ENCODE data around the gene MMAB.
"Not testable (repeated sequence)": the region's sequence is repeated elsewhere in the genome, so short reads cannot be mapped to it uniquely, and the experiment has no call there.

The MMAB gene

GRCh38 chr12:109573029-109573913, at the start of gene MMAB, which contains the start of gene MVK:
Gene MMAB (minus strand): TSS chr12:109573504. CDS start chr12:109573480, 24 bp downstream.
Gene MVK (plus strand): TSS chr12:109573794. CDS start chr12:109574823, 1,029 bp downstream.
- DNase-seq, result peak; percentile 98 to 99

GRCh38 chr12:109621901-109622364, 48.6 kb upstream of the MMAB start:
- no peak for DNase-seq

GRCh38 chr12:109621211-109621694, 47.9 kb upstream of the MMAB start:
- no peak for DNase-seq

GRCh38 chr12:109619002-109619604, 45.8 kb upstream of the MMAB start:
- DNase-seq, result no peak

- no peak for DNase-seq
Measured at GRCh38 chr12:109618082-109618481, 44.8 kb upstream of the MMAB start.

- DNase-seq, result no peak
Measured at GRCh38 chr12:109617491-109617890, 44.2 kb upstream of the MMAB start.

- DNase-seq, result no peak
Measured at GRCh38 chr12:109615556-109616229, 42.4 kb upstream of the MMAB start.

GRCh38 chr12:109613649-109614455, 40.5 kb upstream of the MMAB start:
- no peak for DNase-seq

GRCh38 chr12:109612975-109613502, 39.7 kb upstream of the MMAB start:
- no peak for DNase-seq

- DNase-seq, result no peak
Measured at GRCh38 chr12:109612003-109612402, 38.7 kb upstream of the MMAB start.

- no peak for DNase-seq
Measured at GRCh38 chr12:109611223-109611622, 37.9 kb upstream of the MMAB start.

- DNase-seq, result no peak
Measured at GRCh38 chr12:109610523-109610922, 37.2 kb upstream of the MMAB start.

- DNase-seq, result no peak
Measured at GRCh38 chr12:109609342-109609741, 36.0 kb upstream of the MMAB start.

- DNase-seq, result no peak
Measured at GRCh38 chr12:109608793-109609192, 35.5 kb upstream of the MMAB start.

GRCh38 chr12:109608270-109608669, 35.0 kb upstream of the MMAB start:
- DNase-seq, result no peak

GRCh38 chr12:109607618-109608017, 34.3 kb upstream of the MMAB start:
- no peak for DNase-seq

- no peak for DNase-seq
Measured at GRCh38 chr12:109606320-109607028, 33.2 kb upstream of the MMAB start.

- DNase-seq, result no peak
Measured at GRCh38 chr12:109605599-109606228, 32.4 kb upstream of the MMAB start.

GRCh38 chr12:109605016-109605415, 31.7 kb upstream of the MMAB start:
- DNase-seq, result no peak

- DNase-seq, result no peak
Measured at GRCh38 chr12:109604132-109604585, 30.9 kb upstream of the MMAB start.

GRCh38 chr12:109602132-109602531, 28.8 kb upstream of the MMAB start:
- DNase-seq, result not testable (repeated sequence)

Measured in activated CD4-positive, alpha-beta T cell treated with anti-CD3 and anti-CD28 coated beads, Interleukin-2, amount 50 U/mL, for 48 hours (primary cell).